OCI-LY7 (cell line): Measurements from ENCODE around the gene KCNJ12. TPM values are rescaled to one million over a fixed set of nuclear protein-coding genes. Genes with fewer than 3 reads are reported as not detected.

Experiments used
- BruUV-seq: library from RNA; stranded (reverse); fragments of 400-500 nt; replicated peaks from 2 replicates; lab custom pipeline; 2021; lab: Mats Ljungman, UMichigan
- CTCF ChIA-PET: fragments of 300-600 bp; sonication (Branson Sonifier 250); formaldehyde crosslinking; loops from one replicate; lab custom pipeline; 2022; ENCODE audit warnings: antibody characterized with exemption; ENCODE audit not compliant: unreplicated experiment; lab: Charles Lee
- POLR2A ChIA-PET: fragments of 300-600 bp; sonication (Branson Sonifier 250); formaldehyde crosslinking; loops from one replicate; lab custom pipeline; 2022; ENCODE audit warnings: antibody characterized with exemption; lab: Charles Lee
- DNase-seq: peaks from one replicate; pipeline ENCODE4 v3.0.0-alpha.2; 2015; ENCODE audit warnings: low spot score
- H2AFZ ChIP-seq: fragments of 200-600 bp; sonication (generic), shearing (Covaris generic); 2 replicates; pipeline ENCODE4 v1.6.1; 2014; ENCODE audit warnings: mild to moderate bottlenecking, antibody characterized with exemption, low read length, moderate library complexity
- H3K27ac ChIP-seq: fragments of 200-600 bp; sonication (generic); 2 replicates; pipeline ENCODE4 v1.5.1; 2014; ENCODE audit warnings: mixed run types, low read depth, mild to moderate bottlenecking, moderate library complexity, low read length, inconsistent platforms; ENCODE audit not compliant: poor library complexity, severe bottlenecking
- H3K36me3 ChIP-seq: fragments of 200-600 bp; sonication (generic); 2 replicates; pipeline ENCODE4 v1.6.1; 2014; ENCODE audit warnings: mild to moderate bottlenecking, antibody characterized with exemption, low read length, moderate library complexity, mixed read lengths; ENCODE audit not compliant: insufficient read depth
- H3K4me1 ChIP-seq: fragments of 200-600 bp; sonication (generic); 2 replicates; pipeline ENCODE4 v1.5.1; 2014; ENCODE audit warnings: mild to moderate bottlenecking, low read length; ENCODE audit not compliant: insufficient read depth, poor library complexity, severe bottlenecking
- H3K4me2 ChIP-seq: fragments of 200-600 bp; sonication (generic); 2 replicates; pipeline ENCODE4 v1.6.1; 2014; ENCODE audit warnings: mild to moderate bottlenecking, low read length
- H3K4me3 ChIP-seq: fragments of 200-600 bp; sonication (generic); 2 replicates; pipeline ENCODE4 v1.5.1; 2014; ENCODE audit warnings: mild to moderate bottlenecking, low read depth, low read length; ENCODE audit not compliant: poor library complexity, severe bottlenecking
- H3K79me2 ChIP-seq: fragments of 200-600 bp; sonication (generic); 2 replicates; pipeline ENCODE4 v1.6.1; 2016; ENCODE audit warnings: low read depth, mild to moderate bottlenecking, low read length, moderate library complexity, mixed read lengths; ENCODE audit not compliant: insufficient read depth
- H3K9me2 ChIP-seq: fragments of 200-600 bp; sonication (generic); 2 replicates; pipeline ENCODE4 v1.6.1; 2016; ENCODE audit warnings: mild to moderate bottlenecking, low read length, mixed read lengths; ENCODE audit not compliant: insufficient read depth
- H3K9me3 ChIP-seq: fragments of 200-600 bp; sonication (generic); 2 replicates; pipeline ENCODE4 v1.6.1; 2014; ENCODE audit warnings: mild to moderate bottlenecking, mixed run types, low read length, mixed read lengths
- H4K20me1 ChIP-seq: fragments of 200-600 bp; sonication (generic); 2 replicates; pipeline ENCODE4 v1.6.1; 2014; ENCODE audit warnings: mild to moderate bottlenecking, antibody characterized with exemption, low read length, moderate library complexity, mixed read lengths; ENCODE audit not compliant: insufficient read depth
- CTCF ChIP-seq: fragments of 200-600 bp; sonication (generic); conservative IDR thresholded peaks from 2 replicates; pipeline ENCODE4 v1.5.1; 2014; ENCODE audit warnings: mild to moderate bottlenecking, antibody characterized with exemption, low read length, moderate library complexity, mixed read lengths
- EZH2phosphoT487 ChIP-seq: fragments of 200-600 bp; sonication (generic); IDR thresholded peaks from 2 replicates; pipeline ENCODE4 v1.6.1; 2018; ENCODE audit warnings: low read depth, borderline replicate concordance, mild to moderate bottlenecking, mixed run types, antibody characterized with exemption, low read length, moderate library complexity, mixed read lengths
- intact Hi-C: fragments of 100-400 bp; cut with micrococcal nuclease; formaldehyde crosslinking; loops from one replicate; pipeline ENCODE4 v1.10.0; 2022; ENCODE audit not compliant: unreplicated experiment
- total RNA-seq, 2 experiments: library from RNA; depleted of rRNA in 1 of 2; stranded (reverse); fragments of >200 nt in 1 of 2; shearing (Covaris generic) in 1 of 2; gene quantifications; 2 replicates each; pipeline ENCODE4 v1.2.3, GENCODE V29; 2014 to 2022

KCNJ12 gene
- total RNA-seq, 2 experiments from 2014 or later: 0.16 to 0.17 TPM

- Histone ChIP-seq H2AFZ (no peak overlapping the region), H3K36me3 (no peaks in the 10 kb centered on the region), H3K4me3 (no peak overlapping the region), H3K27ac (no peak overlapping the region), H4K20me1 (no peaks in the 10 kb centered on the region), H3K9me2 (no peaks in the 10 kb centered on the region), H3K79me2 (no peaks in the 10 kb centered on the region), H3K4me1 (peaks cover 29% of the 10 kb centered on the region), H3K9me3 (no peaks in the 10 kb centered on the region), H3K4me2 (no peak overlapping the region)
- TF ChIP-seq CTCF: no peak
- TF ChIP-seq EZH2phosphoT487: no peak
- CTCF ChIA-PET: no interaction called here
- intact Hi-C loops: no loop called here
- BruUV-seq: no TSS peak
- DNase-seq: no peak
- POLR2A ChIA-PET: no interaction called here
Observed at GRCh38 chr17:21353326-21354010, 22.7 kb upstream of the KCNJ12 start.

GRCh38 chr17:21354796-21355385 is 21.3 kb upstream of the KCNJ12 start:
- no TSS peak for BruUV-seq
- Histone ChIP-seq H3K9me2 (no peaks in the 10 kb centered on the region), H3K79me2 (no peaks in the 10 kb centered on the region), H3K4me3 (no peak overlapping the region), H3K27ac (no peak overlapping the region), H3K4me2 (no peak overlapping the region), H3K36me3 (no peaks in the 10 kb centered on the region), H4K20me1 (no peaks in the 10 kb centered on the region), H3K9me3 (no peaks in the 10 kb centered on the region), H3K4me1 (peaks cover 16% of the 10 kb centered on the region), H2AFZ (no peak overlapping the region)
- intact Hi-C loops: no loop called here
- TF ChIP-seq CTCF (no peak), EZH2phosphoT487 (no peak)
- DNase-seq: no peak
- POLR2A ChIA-PET: no interaction called here
- CTCF ChIA-PET: no interaction called here

- ChIA-PET POLR2A (no interaction called here), CTCF (no interaction called here)
- no peak for TF ChIP-seq CTCF
- no peak for TF ChIP-seq EZH2phosphoT487
- Histone ChIP-seq H3K36me3 (no peaks in the 10 kb centered on the region), H3K9me3 (no peaks in the 10 kb centered on the region), H3K9me2 (no peaks in the 10 kb centered on the region), H3K4me3 (no peak overlapping the region), H3K4me2 (no peak overlapping the region), H4K20me1 (no peaks in the 10 kb centered on the region), H3K27ac (no peak overlapping the region), H3K4me1 (peaks cover 10% of the 10 kb centered on the region), H3K79me2 (no peaks in the 10 kb centered on the region), H2AFZ (no peak overlapping the region)
- DNase-seq: no peak
- no TSS peak for BruUV-seq
- intact Hi-C loops: no loop called here
Observed at GRCh38 chr17:21355586-21355985, 20.6 kb upstream of the KCNJ12 start.
